Pancreas (tissue), 10 donors: Measurements from ENCODE around the gene RPS27. TPM values are rescaled to one million over a fixed set of nuclear protein-coding genes. Genes with fewer than 3 reads are reported as not detected.

Experiments
- ATAC-seq, 4 donors: fragments of 200-7000 bp; cut with Tn5 transposase; one replicate each; pipeline versions ENCODE4 v1.8.0 to v1.9.1; 2020; ENCODE audit warnings: mild to moderate bottlenecking in 4 of 4, moderate library complexity in 4 of 4
- DNase-seq, 6 donors: peaks; one replicate each; pipeline ENCODE4 v3.0.0-alpha.2; 2020
- FAIRE-seq: peaks from 2 replicates; lab custom pipeline; 2012; peaks lifted over from hg19 to GRCh38; lab: Jason Lieb, UNC
- H3K27ac ChIP-seq, 4 donors: fragments of 200-600 bp; sonication (generic); 1 replicate in 3 of 4; 2 replicates in 1 of 4; pipeline versions ENCODE4 v1.5.0 to v1.8.0; 2020
- H3K27me3 ChIP-seq, 4 donors: fragments of 200-600 bp; one replicate each; pipeline ENCODE4 v1.8.0; 2021
- H3K36me3 ChIP-seq, 3 donors: fragments of 200-600 bp; sonication (generic) in 1 of 3; one replicate each; pipeline versions ENCODE4 v1.5.0 to v1.8.0; 2020 to 2021
- H3K4me1 ChIP-seq, 3 donors: fragments of 200-600 bp; one replicate each; pipeline ENCODE4 v1.8.0; 2021
- H3K4me3 ChIP-seq, 4 donors: fragments of 200-600 bp; sonication (generic) in 2 of 4; one replicate each; pipeline versions ENCODE4 v1.5.0 to v1.8.0; 2020 to 2021
- H3K9me3 ChIP-seq, 4 donors: fragments of 200-600 bp; one replicate each; pipeline ENCODE4 v1.8.0; 2021
- WGBS, 2 donors: extraction: QIAGEN DNeasy Blood & Tissue Kit; methylation state at CpG; one replicate each; pipeline ENCODE4 v1.1.7; 2013; 5-methylcytosine and 5-hydroxymethylcytosine counted together
- intact Hi-C, 3 donors: fragments of 100-400 bp; cut with DNase I; formaldehyde crosslinking; loops; one replicate each; pipeline versions ENCODE4 v1.11.1 to v1.14.2; 2022
- polyA plus RNA-seq, 2 donors: library from polyadenylated mRNA; stranded (reverse); fragments of 200-250 nt; gene quantifications; one replicate each; pipeline ENCODE4 v1.2.3, GENCODE V29; 2013
- total RNA-seq, 6 donors: library from RNA; stranded (reverse); fragmentation: NEBNext Ultra II Directional in 4 of 6; extraction: Animal tissue kit (Norgen Biotek cat#: 25700) in 4 of 6; gene quantifications; one replicate each; pipeline versions ENCODE4 v1.2.1 to v1.2.4, GENCODE V29; 2021 to 2023
- TF ChIP-seq, protein P1 (sequence below), 4 donors: fragments of 200-600 bp; sonication (generic) in 3 of 4; IDR thresholded peaks; one replicate each; pipeline versions ENCODE4 v1.5.0 to v1.8.0; 2021; ENCODE audit warnings: antibody characterized with exemption in 4 of 4
- donor health status: healthy with polysubstance abuse.
- donor health status: DM: no; HTN: no; CAD: no; lungs with moderate emphysema.
- donor health status: DM: no; HTN: no; CAD: no.
- donor health status: control.
- donor health status: control.
- donor health status: Bipolar disorder and iron deficiency.
- donor health status: DM: yes; HTN: yes; CAD: no.
- donor health status: DM: no; HTN: no; CAD: no.
- donor health status: DM: no; HTN: no; CAD: no.
- donor health status: DM: yes; HTN: yes; CAD: no.

RPS27 gene
- total and polyA plus RNA-seq, 8 donors = 617 to 5,933 (median 951) TPM

GRCh38 chr1:153956997-153957715 is 33.4 kb upstream of the RPS27 start:
- ATAC-seq (no peak), FAIRE-seq (no peak), DNase-seq (peak in 1 of 6 donors; percentile 9)
- Histone ChIP-seq H3K4me1 (peaks cover 5 to 22% (median 5%) of the 10 kb centered on the region in 3 donors), H3K4me3 (peak overlapping the region; percentile 67 to 91 (median 78)), H3K27ac (peak overlapping the region in 2 of 4 donors; percentile 67 to 91), H3K36me3 (peaks cover 0 to 13% (median 4%) of the 10 kb centered on the region in 3 donors), H3K27me3 (no peaks in the 10 kb centered on the region), H3K9me3 (no peaks in the 10 kb centered on the region)
- intact Hi-C loops = no loop called here
- TF ChIP-seq, protein P1, sequence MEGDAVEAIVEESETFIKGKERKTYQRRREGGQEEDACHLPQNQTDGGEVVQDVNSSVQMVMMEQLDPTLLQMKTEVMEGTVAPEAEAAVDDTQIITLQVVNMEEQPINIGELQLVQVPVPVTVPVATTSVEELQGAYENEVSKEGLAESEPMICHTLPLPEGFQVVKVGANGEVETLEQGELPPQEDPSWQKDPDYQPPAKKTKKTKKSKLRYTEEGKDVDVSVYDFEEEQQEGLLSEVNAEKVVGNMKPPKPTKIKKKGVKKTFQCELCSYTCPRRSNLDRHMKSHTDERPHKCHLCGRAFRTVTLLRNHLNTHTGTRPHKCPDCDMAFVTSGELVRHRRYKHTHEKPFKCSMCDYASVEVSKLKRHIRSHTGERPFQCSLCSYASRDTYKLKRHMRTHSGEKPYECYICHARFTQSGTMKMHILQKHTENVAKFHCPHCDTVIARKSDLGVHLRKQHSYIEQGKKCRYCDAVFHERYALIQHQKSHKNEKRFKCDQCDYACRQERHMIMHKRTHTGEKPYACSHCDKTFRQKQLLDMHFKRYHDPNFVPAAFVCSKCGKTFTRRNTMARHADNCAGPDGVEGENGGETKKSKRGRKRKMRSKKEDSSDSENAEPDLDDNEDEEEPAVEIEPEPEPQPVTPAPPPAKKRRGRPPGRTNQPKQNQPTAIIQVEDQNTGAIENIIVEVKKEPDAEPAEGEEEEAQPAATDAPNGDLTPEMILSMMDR (IDR thresholded peaks at IDR 0.05) = no peak
- 29 to 34% methylated on average over 6 of the region's 6 CpGs for WGBS, 2 donors

- ATAC-seq (peak in 3 of 4 donors; percentile 0 to 5 (median 3)), FAIRE-seq (no peak), DNase-seq (no peak)
- Histone ChIP-seq H3K36me3 (peaks cover 0 to 7% (median 0%) of the 10 kb centered on the region in 3 donors), H3K4me1 (peaks cover 7 to 27% (median 10%) of the 10 kb centered on the region in 3 donors), H3K9me3 (no peaks in the 10 kb centered on the region), H3K27ac (peak overlapping the region in 3 of 4 donors; percentile 67 to 91 (median 79)), H3K27me3 (no peaks in the 10 kb centered on the region), H3K4me3 (peak overlapping the region; percentile 67 to 91 (median 78))
- 0% methylated on average over 12 to 13 of the region's 13 CpGs for WGBS, 2 donors
- TF ChIP-seq, protein P1 (IDR thresholded peaks at IDR 0.05) = no peak
- intact Hi-C loops = no loop called here
Measured at GRCh38 chr1:153957744-153958110, 32.8 kb upstream of the RPS27 start.

DNA sequence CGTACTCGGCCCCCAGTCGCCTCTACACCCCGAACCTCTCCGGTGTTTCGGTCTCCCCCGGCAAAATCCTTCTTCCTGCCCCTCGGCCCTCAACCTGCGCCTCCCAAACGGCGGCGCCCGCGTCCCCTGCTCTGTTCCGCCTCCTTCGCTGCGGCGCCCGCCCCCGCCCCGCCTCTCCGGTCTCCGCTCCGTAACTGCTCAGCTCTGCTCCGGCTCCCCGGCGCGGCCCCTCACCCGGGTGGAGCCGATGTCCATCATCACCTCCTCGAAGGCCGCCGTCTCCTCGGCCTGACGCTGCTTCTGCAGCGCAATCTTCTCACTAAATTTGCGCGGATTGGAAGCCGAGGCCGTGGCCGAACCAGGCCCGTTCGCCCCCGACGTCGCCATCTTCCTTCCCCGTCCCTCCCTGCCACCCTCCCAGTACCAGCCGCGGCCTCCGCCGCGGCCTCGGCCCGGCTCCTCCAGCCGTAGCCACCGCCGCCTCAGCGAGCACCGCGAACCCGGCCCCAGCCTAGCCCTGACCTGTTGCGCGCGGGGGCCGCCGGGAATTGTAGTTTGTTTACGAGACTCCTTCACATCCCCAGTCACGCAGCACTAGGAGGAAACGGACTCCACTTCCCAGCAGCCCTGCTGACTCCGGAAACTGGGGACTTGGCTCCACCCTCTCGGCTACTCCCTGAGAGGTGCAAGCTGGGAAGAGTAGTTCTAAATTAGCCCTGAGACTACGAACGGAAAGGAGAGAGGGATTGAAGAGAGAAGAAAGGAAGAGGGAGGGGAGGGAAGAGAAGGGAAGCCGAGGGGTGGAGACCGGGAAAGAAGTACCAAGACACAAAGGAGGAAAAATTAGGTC is 32.2 kb upstream of the RPS27 start, which contains the start of gene CRTC2:
TSS of gene CRTC2 (minus strand) at position 502 of the 850 bp plus-strand sequence. CDS start at position 387, 115 bp downstream.
- peak within 1 kb of the TSS; percentile 67 to 91 (median 78) for H3K4me3 ChIP-seq
- TF ChIP-seq, protein P1 (IDR thresholded peaks at IDR 0.05) = no peak
- WGBS, 2 donors = 1% methylated on average over 74 of the region's 75 CpGs
- peaks cover 7 to 27% (median 10%) of the 10 kb centered on the region in 3 donors for H3K4me1 ChIP-seq
- H3K9me3 ChIP-seq = no peaks in the 10 kb centered on the region
- peaks cover 0 to 7% (median 0%) of the 10 kb centered on the region in 3 donors for H3K36me3 ChIP-seq
- peak within 1 kb of the TSS; percentile 63 to 91 (median 73) for H3K27ac ChIP-seq
- peak; percentile 85 to 90 (median 88) for ATAC-seq
- peak; percentile 95 to 99 (median 98) for DNase-seq
- no peaks in the 10 kb centered on the region for H3K27me3 ChIP-seq
- peak; percentile 47 for FAIRE-seq
- intact Hi-C loops = no loop called here

DNA sequence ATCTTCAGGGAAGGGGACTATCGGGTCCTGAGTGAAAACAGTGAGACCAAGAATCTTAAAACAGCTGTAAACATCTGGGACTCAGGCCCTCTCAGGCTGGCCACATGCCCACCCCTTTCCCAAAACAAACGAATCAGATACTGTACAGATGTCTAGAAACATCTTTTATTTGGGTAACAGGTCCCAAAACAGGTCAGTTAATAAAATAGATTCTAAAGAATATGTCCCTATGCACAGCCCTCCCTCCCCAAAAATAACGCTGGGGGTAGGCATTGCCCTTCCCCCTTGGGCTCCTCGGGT is 31.7 kb upstream of the RPS27 start:
- TF ChIP-seq, protein P1 (IDR thresholded peaks at IDR 0.05) = no peak
- H3K27ac ChIP-seq = peak overlapping the region in 1 of 4 donors; percentile 50
- FAIRE-seq (no peak), DNase-seq (peak in 1 of 6 donors; percentile 14), ATAC-seq (no peak)
- intact Hi-C loops = no loop called here
- peak overlapping the region in 2 of 4 donors; percentile 71 to 91 for H3K4me3 ChIP-seq
- H3K4me1 ChIP-seq = peaks cover 7 to 27% (median 10%) of the 10 kb centered on the region in 3 donors
- 13 to 14% methylated on average over 4 of the region's 4 CpGs for WGBS, 2 donors
- H3K27me3 ChIP-seq = no peaks in the 10 kb centered on the region
- no peaks in the 10 kb centered on the region for H3K9me3 ChIP-seq
- peaks cover 0 to 7% (median 0%) of the 10 kb centered on the region in 3 donors for H3K36me3 ChIP-seq
